Lung (tissue), 12 donors: Measurements from ENCODE around the gene KEAP1. TPM values are rescaled to one million over a fixed set of nuclear protein-coding genes. Genes with fewer than 3 reads are reported as not detected.
A peak's percentile ranks its signal among the peaks of the same experiment; 100 is the strongest.

ENCODE experiments used
- ATAC-seq: fragments of 200-7000 bp; cut with Tn5 transposase; one replicate; pipeline ENCODE4 v1.9.1; 2020; ENCODE audit warnings: moderate number of reproducible peaks; ENCODE audit not compliant: insufficient read depth, low FRiP score
- DNase-seq, 3 donors: peaks; one replicate each; pipeline ENCODE4 v3.0.0-alpha.2; 2013 to 2017
- H3K27ac ChIP-seq, 2 donors: one replicate each; pipeline ENCODE4 v1.5.1; 2013; ENCODE audit warnings: mild to moderate bottlenecking in 2 of 2, moderate library complexity in 2 of 2, control low read depth in 1 of 2, inconsistent platforms in 1 of 2, low read depth in 1 of 2, low read length in 1 of 2
- H3K27me3 ChIP-seq, 3 donors: one replicate each; pipeline ENCODE4 v1.5.1; 2013; ENCODE audit warnings: low read length in 2 of 3; ENCODE audit not compliant: control insufficient read depth in 3 of 3, insufficient read depth in 3 of 3
- H3K36me3 ChIP-seq, 4 donors: one replicate each; pipeline ENCODE4 v1.5.1; 2013; ENCODE audit warnings: low read length in 4 of 4, mild to moderate bottlenecking in 1 of 4, moderate library complexity in 1 of 4; ENCODE audit not compliant: control insufficient read depth in 4 of 4, insufficient read depth in 4 of 4
- H3K4me1 ChIP-seq, 5 donors: one replicate each; pipeline ENCODE4 v1.5.1; 2013; ENCODE audit warnings: low read length in 5 of 5, mild to moderate bottlenecking in 2 of 5, moderate library complexity in 1 of 5; ENCODE audit not compliant: control insufficient read depth in 5 of 5, insufficient read depth in 5 of 5
- H3K4me3 ChIP-seq: one replicate; pipeline ENCODE4 v1.5.1; 2013; ENCODE audit warnings: mild to moderate bottlenecking, control low read depth, moderate library complexity
- H3K9ac ChIP-seq, 2 donors: one replicate each; pipeline ENCODE4 v1.5.1; 2013; ENCODE audit warnings: low read length in 2 of 2, control low read depth in 1 of 2; ENCODE audit not compliant: insufficient read depth in 1 of 2
- H3K9me3 ChIP-seq, 4 donors: one replicate each; pipeline ENCODE4 v1.5.1; 2013; ENCODE audit warnings: low read length in 3 of 4, mild to moderate bottlenecking in 1 of 4, moderate library complexity in 1 of 4; ENCODE audit not compliant: control insufficient read depth in 4 of 4, insufficient read depth in 3 of 4
- WGBS, 2 donors: extraction: QIAGEN DNeasy Blood & Tissue Kit; methylation state at CpG; one replicate each; pipeline ENCODE4 v1.1.7; 2013; 5-methylcytosine and 5-hydroxymethylcytosine counted together
- polyA plus RNA-seq, 2 donors: library from polyadenylated mRNA; stranded (reverse); fragments of 200-250 nt; gene quantifications; one replicate each; pipeline ENCODE4 v1.2.1, GENCODE V29; 2013
- total RNA-seq, 2 donors: library from RNA; depleted of rRNA in 1 of 2; stranded (reverse); fragments of >200 nt in 1 of 2; gene quantifications; one replicate each; pipeline ENCODE4 v1.2.1, GENCODE V29; 2014 to 2021
- TF ChIP-seq, protein P1 (sequence below): IDR thresholded peaks from 2 replicates; pipeline ENCODE4 v1.5.1; 2012; ENCODE audit warnings: mild to moderate bottlenecking; ENCODE audit errors: control extremely low read depth, extremely low read depth
- donor health status: control.
- donor health status: control.
- donor health status: Bipolar disorder and iron deficiency.
- donor health status: healthy.
- donor health status: DM: yes; HTN: yes; CAD: no.

KEAP1 gene
- total and polyA plus RNA-seq, 4 donors: 44.8 to 73.5 (median 60.3) TPM

DNA sequence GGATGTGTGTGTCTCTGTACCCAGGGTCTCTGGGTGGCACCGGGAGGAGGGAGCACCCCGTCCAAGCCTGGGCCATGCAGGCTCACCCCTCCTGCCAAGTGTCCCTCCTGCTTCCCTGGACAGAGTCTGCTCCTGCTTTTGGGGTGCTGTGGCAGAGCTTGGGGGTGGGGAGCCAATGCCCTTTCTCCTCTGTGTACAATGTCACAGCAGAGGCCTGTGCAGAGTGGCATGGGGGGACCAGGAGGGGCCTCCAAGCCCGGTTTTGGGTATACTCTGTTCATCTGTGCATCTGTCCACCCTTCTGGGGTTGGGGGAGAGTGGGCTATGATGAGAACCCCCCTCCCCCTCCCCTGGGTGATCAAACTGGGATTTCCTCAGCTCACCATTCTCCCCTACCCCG is 49.3 kb downstream of the KEAP1 start:
- ATAC-seq (no peak), DNase-seq (no peak)
- peaks cover 0 to 6% (median 4%) of the 10 kb centered on the region in 3 donors for H3K27me3 ChIP-seq
- H3K9ac ChIP-seq: no peak overlapping the region
- WGBS, 2 donors: 74 to 87% methylated on average over 4 of the region's 4 CpGs
- no peaks in the 10 kb centered on the region for H3K9me3 ChIP-seq
- H3K27ac ChIP-seq: no peak overlapping the region
- TF ChIP-seq, protein P1, sequence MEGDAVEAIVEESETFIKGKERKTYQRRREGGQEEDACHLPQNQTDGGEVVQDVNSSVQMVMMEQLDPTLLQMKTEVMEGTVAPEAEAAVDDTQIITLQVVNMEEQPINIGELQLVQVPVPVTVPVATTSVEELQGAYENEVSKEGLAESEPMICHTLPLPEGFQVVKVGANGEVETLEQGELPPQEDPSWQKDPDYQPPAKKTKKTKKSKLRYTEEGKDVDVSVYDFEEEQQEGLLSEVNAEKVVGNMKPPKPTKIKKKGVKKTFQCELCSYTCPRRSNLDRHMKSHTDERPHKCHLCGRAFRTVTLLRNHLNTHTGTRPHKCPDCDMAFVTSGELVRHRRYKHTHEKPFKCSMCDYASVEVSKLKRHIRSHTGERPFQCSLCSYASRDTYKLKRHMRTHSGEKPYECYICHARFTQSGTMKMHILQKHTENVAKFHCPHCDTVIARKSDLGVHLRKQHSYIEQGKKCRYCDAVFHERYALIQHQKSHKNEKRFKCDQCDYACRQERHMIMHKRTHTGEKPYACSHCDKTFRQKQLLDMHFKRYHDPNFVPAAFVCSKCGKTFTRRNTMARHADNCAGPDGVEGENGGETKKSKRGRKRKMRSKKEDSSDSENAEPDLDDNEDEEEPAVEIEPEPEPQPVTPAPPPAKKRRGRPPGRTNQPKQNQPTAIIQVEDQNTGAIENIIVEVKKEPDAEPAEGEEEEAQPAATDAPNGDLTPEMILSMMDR: no peak
- H3K4me1 ChIP-seq: peaks cover 0 to 3% (median 0%) of the 10 kb centered on the region in 5 donors
- H3K4me3 ChIP-seq: no peak overlapping the region
- peaks cover 0 to 27% (median 3%) of the 10 kb centered on the region in 4 donors for H3K36me3 ChIP-seq

DNA sequence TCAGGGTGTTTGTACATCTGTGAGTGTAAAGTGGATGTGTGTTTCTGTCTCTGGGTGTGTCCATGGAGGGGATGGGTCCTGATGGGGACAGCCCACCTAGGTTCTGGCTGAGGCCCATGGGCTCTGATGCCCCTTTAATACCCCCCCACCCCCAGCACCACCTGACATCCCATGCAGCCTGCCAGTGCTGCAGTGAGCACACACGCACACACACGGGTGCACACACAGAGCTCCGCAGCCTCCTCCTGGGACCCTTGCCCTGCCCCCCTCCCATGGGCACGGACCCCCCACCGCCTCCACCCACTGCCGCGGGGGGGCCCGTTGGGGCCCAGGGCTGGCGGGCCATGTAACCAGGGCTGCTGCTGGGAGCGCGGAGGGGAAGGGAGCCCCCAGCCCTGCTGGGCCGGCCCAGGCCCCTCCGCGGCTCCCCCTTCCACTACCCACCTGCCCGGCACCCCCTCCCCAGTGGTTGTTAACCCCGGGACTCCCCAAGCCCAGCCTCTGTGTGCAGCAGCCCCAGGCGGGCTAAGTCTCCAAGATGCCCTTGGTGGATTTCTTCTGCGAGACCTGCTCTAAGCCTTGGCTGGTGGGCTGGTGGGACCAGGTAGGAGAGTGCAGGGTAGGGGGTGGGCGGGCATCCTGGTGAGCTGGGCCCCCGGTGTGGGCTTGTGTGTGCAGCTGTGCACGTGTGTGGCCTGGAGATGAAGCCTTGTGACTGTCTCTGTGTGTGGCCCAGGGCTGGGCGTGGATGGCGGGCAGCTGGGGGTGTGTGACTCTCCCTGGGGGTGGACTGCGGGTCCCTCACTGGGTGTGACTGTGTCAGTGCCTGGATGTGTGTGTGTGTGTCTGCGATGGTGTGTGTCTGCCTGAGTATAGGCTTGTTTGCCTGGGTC is 50.2 kb downstream of the KEAP1 start:
- peak in 2 of 3 donors; percentile 19 to 38 for DNase-seq
- TF ChIP-seq, protein P1: no peak
- peaks cover 0 to 26% (median 2%) of the 10 kb centered on the region in 4 donors for H3K36me3 ChIP-seq
- no peak overlapping the region for H3K27ac ChIP-seq
- WGBS, 2 donors: 63 to 69% methylated on average over 21 to 25 of the region's 25 CpGs
- no peak overlapping the region for H3K4me3 ChIP-seq
- no peak overlapping the region for H3K9ac ChIP-seq
- peaks cover 0 to 3% (median 0%) of the 10 kb centered on the region in 5 donors for H3K4me1 ChIP-seq
- no peak for ATAC-seq
- H3K9me3 ChIP-seq: no peaks in the 10 kb centered on the region
- H3K27me3 ChIP-seq: peaks cover 0 to 6% (median 4%) of the 10 kb centered on the region in 3 donors

DNA sequence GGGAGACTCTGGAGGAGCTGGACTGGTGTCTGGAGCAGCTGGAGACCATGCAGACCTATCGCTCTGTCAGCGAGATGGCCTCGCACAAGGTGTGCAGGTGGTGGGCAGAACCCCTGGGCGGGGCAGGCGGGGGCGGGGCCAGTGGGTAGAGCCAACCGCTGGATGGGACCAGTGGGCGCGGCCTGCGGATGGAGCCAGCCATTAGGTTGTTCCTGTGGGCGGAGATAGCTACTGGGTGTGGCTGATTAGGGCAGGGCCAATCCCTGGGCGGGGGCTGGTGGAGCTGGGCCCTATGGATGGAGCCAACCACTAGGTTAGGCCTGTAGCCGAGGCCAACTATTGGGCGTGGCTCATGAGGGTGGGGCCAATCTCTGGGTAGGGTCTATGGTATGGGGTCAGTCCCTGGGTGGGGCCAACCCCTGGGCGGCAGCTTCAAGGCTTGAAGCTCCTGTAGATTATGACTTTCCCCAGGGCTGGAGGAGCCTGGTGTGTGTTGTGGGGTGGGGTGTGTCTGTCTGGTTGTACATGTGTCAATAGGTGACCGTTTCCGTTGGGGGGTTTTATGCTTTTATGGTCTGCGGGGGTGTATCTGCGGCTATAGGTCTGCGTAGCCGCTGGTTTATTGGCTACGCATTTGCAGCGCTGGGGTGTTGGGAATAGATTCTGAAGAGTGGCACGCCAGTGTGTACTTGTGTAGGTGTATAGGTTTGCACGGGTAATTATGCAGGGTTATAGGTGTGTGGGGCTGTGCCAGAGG is 52.1 kb downstream of the KEAP1 start:
- peaks cover 0 to 26% (median 3%) of the 10 kb centered on the region in 4 donors for H3K36me3 ChIP-seq
- H3K27me3 ChIP-seq: peaks cover 0 to 6% (median 4%) of the 10 kb centered on the region in 3 donors
- peaks cover 0 to 3% (median 0%) of the 10 kb centered on the region in 5 donors for H3K4me1 ChIP-seq
- TF ChIP-seq, protein P1: no peak
- H3K27ac ChIP-seq: no peak overlapping the region
- no peak for ATAC-seq
- H3K4me3 ChIP-seq: no peak overlapping the region
- WGBS, 2 donors: 81 to 89% methylated on average over 25 of the region's 25 CpGs
- DNase-seq: no peak
- no peak overlapping the region for H3K9ac ChIP-seq
- no peaks in the 10 kb centered on the region for H3K9me3 ChIP-seq
